Left renal pelvis (tissue), 4 donors: Measurements from ENCODE around the gene LHX1. TPM values are rescaled to one million over a fixed set of nuclear protein-coding genes. Genes with fewer than 3 reads are reported as not detected.

Experiments
- DNase-seq, 4 donors: peaks; one replicate each; pipeline ENCODE4 v3.0.0-alpha.2; 2013; ENCODE audit warnings: low read depth in 4 of 4, low spot score in 3 of 4
- polyA plus RNA-seq, 4 donors: library from polyadenylated mRNA; unstranded; fragments of 120-200 nt; gene quantifications; one replicate each; pipeline ENCODE4 v1.2.1, GENCODE V29; 2013; ENCODE audit not compliant: insufficient read length in 4 of 4

LHX1 gene
- 100 to 1,000 TPM in 1 of 4 donors, 10 to 100 TPM in 2, under 1 TPM in 1; 0.97 to 139 (median 75.6) TPM for polyA plus RNA-seq

DNA sequence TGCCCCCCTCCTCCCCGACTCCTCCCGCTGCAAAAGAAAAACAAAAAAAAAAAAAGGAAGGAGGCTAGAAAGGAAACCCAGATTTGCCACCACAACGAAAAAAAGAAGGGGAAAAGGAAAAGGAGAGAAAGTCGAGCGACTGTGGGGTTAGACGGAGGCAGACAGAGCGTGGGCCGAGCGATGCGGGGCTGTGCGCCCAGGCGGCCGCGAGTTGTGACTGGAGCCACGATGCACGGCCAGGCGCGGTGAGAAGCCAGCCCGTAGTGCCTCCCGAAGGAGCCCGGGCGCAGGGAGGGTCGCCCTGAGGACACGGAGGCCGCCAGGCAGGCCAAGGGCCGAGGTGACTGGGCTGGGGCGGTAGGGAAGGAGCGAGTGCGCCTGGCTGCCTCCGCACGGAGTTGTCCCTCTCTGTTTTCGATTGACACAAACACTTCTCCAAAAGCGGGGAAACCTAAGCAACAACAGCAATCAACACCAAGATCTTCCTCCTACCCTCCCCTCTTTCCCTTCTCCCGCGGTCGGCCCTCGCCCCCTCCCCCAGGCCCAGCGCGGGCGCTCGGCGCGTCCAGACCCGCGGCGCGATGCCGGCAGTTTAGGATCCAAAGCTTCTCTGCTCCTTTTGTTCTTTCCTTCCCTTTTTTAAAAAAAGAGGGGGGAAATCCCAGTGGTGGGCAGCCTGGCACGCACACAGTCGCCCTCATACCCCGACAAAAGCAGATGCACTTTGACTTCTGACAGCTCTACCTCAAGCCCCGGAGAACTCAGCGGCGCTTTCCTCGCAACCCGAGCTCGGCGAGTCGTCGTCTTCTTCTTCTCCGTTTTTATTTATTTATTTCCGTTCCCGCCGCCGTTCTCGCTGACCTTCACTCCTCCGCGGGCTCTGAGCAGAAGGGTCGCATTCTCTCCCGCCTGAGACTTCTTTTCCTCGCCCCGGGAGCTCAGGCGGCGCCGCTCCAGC is at the start of gene LHX1:
LHX1 (plus strand) TSS at position 475 of the 958 bp plus-strand sequence. CDS start 723 bp downstream, outside the sequence.
- DNase-seq, result no peak

GRCh38 chr17:36888236-36888951 is 48.9 kb upstream of the LHX1 start:
- no peak for DNase-seq

- no peak for DNase-seq
Measured at GRCh38 chr17:36889770-36890349, 47.4 kb upstream of the LHX1 start.

DNA sequence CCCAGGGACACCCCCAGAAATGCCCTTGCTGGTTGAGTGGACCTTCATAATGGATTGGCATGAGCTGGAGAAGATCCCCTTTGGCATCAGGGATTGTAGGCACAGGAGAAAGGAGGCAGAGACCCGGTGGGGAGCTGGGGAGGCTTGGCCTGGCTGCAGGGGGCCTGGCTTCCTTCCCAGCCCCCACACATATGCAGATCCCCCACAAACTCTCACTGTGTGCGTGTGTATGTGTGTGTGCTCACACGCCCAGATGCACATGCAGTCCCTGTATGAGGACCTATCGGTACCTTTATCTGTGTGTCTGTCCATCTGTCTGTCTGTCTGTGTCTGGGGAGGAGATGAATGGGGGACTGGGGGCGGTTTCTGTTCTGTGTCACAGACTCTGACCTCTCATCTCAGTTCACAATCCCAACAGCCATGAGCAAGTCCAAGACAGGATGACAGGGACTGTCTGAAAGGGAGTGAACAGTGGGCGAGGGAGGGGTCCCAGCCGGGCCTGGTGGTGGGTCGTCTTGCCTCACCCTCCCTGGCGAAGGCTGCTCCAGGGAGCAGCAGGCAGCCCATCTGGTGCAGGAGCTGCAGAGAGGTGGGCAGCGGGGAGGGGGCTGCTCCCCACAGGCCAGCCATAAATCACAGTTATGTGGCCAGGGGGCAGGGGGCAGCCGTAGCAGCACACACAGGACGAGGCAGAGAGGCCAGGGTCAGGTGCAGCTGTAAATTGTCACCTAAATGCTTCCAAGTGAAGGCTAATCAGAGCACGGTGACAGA is 46.7 kb upstream of the LHX1 start:
- DNase-seq, result no peak

GRCh38 chr17:36892112-36892838 is 45.0 kb upstream of the LHX1 start:
- DNase-seq, result no peak

- no peak for DNase-seq
Measured at GRCh38 chr17:36894177-36894576, 43.1 kb upstream of the LHX1 start.

GRCh38 chr17:36894925-36895324 is 42.4 kb upstream of the LHX1 start:
- no peak for DNase-seq

DNA sequence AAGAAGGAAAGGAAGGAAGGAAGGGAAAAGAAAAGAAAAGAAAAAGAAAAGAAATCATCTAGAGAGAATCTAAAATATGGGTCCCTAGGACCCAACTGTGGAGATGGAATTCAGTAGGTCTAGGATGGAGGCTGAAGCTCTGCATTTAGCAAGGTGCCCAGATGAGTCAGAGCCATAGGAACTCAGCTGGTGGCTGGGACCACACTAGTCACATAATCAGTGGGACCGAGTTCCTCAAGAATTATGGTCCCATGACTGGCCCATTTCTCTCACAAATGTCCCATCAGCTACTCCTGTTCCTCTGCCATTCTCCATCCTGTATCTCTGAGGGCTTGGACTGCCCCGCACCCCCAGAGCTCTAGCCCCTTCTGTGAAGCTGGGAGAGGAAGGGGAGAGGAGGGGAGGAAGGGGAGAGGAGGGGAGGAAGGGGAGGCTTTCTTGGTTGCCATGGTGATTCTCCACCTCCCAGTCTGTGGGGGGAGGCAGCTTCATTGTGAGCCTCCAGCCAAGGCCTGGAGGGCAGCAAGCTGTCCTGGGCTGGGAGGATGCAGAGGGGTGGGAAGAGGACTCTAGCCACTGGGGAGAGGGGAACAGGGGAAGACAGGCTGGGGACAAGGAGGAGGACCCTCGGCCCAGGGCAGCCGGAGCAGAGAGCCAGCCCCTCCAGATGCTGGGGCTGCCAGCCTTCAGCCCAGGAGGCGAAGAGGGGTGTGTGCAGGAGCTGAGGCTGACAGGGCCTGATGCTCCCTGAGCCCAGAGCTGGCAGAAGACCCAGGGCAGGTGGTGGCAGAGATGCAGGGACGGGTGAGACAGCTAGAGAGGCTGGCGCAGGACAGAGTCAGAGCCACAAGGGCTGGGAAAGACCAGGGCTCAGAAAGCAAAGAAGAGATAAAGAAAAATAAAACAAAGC is 37.8 kb upstream of the LHX1 start:
- DNase-seq, result no peak

DNA sequence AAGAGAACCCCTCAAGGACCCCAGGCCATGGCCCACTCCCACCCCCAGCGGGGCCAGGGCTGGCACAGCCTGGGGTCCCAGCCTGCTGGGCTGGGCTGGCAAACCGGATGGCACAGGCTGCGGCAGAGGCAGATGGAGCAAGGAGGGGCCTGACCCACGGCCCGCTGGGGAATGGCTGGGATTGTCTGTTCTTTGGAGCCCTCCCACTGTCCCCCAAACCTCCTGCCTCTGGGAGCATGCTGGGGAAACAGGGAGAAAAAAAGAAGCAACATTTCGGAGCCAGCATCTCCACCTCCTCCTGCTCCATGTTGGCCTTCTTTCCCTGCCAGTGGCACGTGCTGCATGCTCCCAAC is 37.1 kb upstream of the LHX1 start:
- no peak for DNase-seq

DNA sequence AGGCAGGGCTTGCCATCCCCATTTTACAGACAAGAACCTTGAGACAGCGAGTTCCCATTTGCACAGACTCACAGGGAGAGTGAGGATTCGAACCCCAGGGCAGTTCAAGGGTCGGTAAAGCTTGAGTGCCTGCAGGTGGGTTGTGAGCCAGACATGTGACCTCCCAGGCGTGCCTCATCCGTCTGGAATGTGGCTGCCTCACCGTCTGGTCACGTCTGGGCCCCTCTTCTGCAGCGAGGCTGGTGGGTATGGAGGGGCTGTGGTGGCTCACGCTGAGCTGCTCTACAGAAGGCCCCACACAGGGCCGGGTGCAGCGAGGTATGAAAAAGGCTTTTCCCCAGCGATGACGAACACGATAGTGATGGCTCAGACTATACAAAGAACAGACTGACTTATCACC is 35.8 kb upstream of the LHX1 start:
- no peak for DNase-seq

GRCh38 chr17:36907407-36907806 is 29.9 kb upstream of the LHX1 start:
- no peak for DNase-seq

DNA sequence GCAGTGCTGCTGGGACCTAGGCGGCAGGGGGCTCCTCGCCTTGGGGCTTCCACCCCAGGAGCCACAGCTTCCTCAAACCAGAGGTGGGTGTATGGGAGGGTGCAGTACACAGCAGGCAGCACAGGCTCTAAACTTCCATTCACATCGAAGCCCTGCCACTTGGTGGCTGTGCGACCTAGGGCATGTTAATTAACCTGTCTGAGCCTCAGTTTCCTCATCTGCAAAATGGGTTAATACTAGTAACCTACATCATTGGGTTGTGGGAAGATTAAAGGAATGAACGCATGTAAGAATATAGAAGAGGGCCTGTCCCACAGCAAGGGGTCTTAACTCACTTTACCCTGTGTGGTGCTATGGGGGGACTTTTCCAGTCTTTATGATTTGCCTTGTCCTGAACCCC is 26.8 kb upstream of the LHX1 start:
- no peak for DNase-seq

DNA sequence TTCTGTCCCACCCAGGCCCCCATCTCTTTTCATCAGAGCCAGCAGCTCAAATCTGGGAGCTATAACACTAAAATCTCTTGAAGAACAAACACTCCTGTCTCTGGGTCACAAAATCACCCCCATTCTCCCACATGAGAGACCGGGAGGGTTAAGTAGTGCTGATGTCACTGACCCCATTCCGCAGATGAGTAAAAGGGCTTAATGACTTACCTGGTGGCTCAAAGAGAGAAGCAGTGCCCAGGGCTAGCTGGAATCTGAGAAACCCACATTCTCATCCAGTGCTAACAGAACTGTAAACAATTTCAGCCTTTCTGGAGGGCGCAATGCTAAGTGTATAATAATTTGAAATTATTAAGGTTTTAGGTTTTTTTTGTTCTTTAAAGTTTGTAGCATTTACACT is 26.3 kb upstream of the LHX1 start:
- no peak for DNase-seq

DNA sequence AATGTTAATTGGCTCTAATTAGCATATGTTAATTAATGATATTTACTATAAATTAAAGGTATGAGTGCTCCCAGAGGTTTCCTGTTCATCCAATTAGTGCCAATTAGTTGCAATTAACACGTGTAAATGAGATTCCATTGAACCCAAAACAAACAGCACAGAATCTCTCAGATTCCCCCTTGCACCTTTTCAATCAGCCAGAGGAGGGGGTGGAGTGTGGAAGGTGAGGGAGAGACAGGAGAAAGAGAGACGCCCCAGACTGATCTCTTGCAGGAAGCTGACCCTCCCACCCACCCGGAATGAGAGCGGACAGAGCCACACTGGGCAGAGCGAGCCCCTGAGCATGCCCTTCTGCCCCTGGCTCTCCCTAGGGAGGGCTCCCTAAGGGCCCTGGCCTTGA is 24.1 kb upstream of the LHX1 start:
- DNase-seq, result no peak

- no peak for DNase-seq
Measured at GRCh38 chr17:36918211-36918691, 19.0 kb upstream of the LHX1 start.

GRCh38 chr17:36919407-36919968 is 17.8 kb upstream of the LHX1 start:
- DNase-seq, result no peak

DNA sequence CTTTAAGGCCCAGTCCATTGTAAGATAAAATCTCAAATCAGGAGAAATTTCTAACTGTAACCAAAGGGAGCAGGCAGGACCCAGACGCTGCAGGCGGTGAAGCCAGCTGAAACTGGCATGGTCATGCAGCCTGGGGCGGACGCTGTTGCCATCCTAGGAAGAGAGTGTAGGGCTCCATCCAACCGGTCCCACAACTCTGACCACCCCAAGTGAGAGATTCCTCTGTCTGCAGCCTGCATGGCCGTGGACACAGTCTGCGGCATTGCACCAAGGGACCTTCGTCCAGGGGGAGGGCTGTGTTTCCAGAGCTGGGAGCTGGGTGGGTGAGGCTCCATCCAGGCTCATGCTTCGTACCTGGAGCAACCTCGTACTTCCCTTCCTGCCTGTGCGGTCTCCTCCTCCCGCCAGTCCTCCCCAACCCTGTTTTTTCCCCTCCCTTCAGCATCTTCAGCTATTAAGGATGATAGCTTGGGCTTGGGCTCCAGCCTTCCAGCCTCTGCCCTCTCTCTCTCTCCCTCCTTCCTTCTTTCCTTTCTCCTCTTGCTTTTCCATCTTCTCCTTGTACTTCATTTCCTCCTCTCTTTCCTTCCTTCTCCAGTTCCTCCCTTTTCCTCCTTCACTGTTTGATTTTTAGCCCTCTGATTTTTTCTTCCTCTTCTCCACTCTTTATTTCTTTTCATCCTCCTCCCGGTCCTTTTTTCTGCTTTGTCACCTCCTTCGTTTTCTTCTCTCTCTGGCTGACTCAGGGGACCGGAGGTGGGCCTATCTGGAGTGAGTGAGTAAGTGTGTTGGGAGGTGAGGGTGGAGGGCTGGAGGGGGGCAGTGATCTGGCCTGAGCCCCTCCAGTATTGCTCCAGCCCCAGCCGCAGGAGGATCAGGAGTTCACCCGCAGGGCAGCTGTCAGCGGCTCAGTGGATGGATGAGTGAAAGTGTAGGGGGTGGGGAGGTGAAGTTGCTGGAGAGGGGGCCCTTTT is 17.0 kb upstream of the LHX1 start:
- no peak for DNase-seq
